Measurements from ENCODE around the gene HDAC8. TPM values are rescaled to one million over a fixed set of nuclear protein-coding genes. Genes with fewer than 3 reads are reported as not detected.
A peak's percentile ranks its signal among the peaks of the same experiment; 100 is the strongest.

The HDAC8 gene
- total RNA-seq, 1 donor from 2014 or later: 30.1 TPM

DNA sequence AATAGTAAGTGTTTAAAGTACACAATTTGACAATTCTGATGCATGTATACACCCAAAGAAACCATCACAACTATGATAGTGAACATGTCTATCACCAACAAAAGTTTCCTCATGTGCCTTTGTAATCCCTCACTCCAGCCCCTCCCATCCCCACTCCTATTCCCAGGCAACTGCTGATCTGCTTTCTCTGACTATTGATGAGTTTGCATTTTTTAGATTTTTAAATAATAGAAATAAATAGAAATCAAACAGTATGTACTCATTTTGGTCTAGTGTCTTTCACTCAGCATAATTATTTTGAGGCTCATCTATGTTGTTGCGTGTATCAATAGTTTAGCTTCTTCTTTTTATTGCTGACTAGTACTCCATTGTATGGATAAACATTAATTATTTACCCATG is 290.3 kb downstream of the HDAC8 start:
- Mint-ChIP-seq H3K36me3 (ENCODE audit: unreplicated experiment) (no peaks in the 10 kb centered on the region), H3K4me3 (ENCODE audit: unreplicated experiment) (no peak overlapping the region), H3K27ac (ENCODE audit: unreplicated experiment) (no peak overlapping the region), H3K9me3 (ENCODE audit: unreplicated experiment) (no peaks in the 10 kb centered on the region), H3K27me3 (ENCODE audit: unreplicated experiment) (peaks cover 30% of the 10 kb centered on the region), H3K4me1 (ENCODE audit: unreplicated experiment) (no peaks in the 10 kb centered on the region)
- TF ChIP-seq, protein P1, sequence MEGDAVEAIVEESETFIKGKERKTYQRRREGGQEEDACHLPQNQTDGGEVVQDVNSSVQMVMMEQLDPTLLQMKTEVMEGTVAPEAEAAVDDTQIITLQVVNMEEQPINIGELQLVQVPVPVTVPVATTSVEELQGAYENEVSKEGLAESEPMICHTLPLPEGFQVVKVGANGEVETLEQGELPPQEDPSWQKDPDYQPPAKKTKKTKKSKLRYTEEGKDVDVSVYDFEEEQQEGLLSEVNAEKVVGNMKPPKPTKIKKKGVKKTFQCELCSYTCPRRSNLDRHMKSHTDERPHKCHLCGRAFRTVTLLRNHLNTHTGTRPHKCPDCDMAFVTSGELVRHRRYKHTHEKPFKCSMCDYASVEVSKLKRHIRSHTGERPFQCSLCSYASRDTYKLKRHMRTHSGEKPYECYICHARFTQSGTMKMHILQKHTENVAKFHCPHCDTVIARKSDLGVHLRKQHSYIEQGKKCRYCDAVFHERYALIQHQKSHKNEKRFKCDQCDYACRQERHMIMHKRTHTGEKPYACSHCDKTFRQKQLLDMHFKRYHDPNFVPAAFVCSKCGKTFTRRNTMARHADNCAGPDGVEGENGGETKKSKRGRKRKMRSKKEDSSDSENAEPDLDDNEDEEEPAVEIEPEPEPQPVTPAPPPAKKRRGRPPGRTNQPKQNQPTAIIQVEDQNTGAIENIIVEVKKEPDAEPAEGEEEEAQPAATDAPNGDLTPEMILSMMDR (IDR thresholded peaks at IDR 0.05): no peak
- peak; percentile 15 for DNase-seq (ENCODE audit: extremely low spot score, unreplicated experiment)

DNA sequence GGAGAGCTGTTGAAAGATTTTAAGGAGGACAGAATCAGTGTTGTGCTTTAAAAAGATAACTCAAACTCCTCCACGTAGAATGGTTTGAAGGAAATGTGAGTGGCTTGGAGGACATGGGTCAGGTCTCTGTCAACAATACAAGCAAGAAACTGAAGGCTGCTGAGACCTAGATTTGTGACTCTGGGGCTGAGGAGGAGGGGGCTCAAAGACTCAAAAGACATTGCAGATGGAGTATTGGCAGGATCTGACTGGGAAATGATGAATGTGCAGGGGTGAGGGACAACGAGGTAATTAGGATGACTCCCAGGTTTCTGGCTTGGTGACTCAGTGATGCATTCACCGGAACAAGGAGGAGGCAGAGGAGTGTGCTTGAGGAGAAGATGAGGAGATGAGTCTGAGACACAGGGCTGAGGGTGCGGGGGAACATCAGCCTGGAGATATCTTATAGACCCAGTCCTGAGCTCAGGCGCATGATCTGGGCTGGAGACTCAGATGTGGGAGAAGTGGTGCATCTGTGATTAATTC is 292.3 kb downstream of the HDAC8 start:
- no peak overlapping the region for H3K4me3 Mint-ChIP-seq (ENCODE audit: unreplicated experiment)
- no peak overlapping the region for H3K27ac Mint-ChIP-seq (ENCODE audit: unreplicated experiment)
- H3K9me3 Mint-ChIP-seq (ENCODE audit: unreplicated experiment): no peaks in the 10 kb centered on the region
- peaks cover 7% of the 10 kb centered on the region for H3K36me3 Mint-ChIP-seq (ENCODE audit: unreplicated experiment)
- H3K4me1 Mint-ChIP-seq (ENCODE audit: unreplicated experiment): peaks cover 8% of the 10 kb centered on the region
- DNase-seq (ENCODE audit: extremely low spot score, unreplicated experiment): peak; percentile 64
- TF ChIP-seq, protein P1 (IDR thresholded peaks at IDR 0.05): no peak
- peaks cover 30% of the 10 kb centered on the region for H3K27me3 Mint-ChIP-seq (ENCODE audit: unreplicated experiment)

Other genes starting within 250 kb of the HDAC8 start
- gene PHKA1, start 141.5 kb upstream of the HDAC8 start, total RNA-seq: 1.9 and 2.6 TPM in 2 replicates
- gene DMRTC1B, start 204.0 kb upstream of the HDAC8 start, total RNA-seq: not detected in 2 replicates
- not detected in 2 replicates for gene FAM236B, start 209.8 kb upstream of the HDAC8 start, total RNA-seq
- not detected in 2 replicates for gene FAM236D, start 235.4 kb upstream of the HDAC8 start, total RNA-seq

All from osteocyte (in vitro differentiated cells).